Measurements from ENCODE around the gene ATP9A.
"Not testable (repeated sequence)": the region's sequence is repeated elsewhere in the genome, so short reads cannot be mapped to it uniquely, and the experiment has no call there.

The ATP9A gene, protein sequence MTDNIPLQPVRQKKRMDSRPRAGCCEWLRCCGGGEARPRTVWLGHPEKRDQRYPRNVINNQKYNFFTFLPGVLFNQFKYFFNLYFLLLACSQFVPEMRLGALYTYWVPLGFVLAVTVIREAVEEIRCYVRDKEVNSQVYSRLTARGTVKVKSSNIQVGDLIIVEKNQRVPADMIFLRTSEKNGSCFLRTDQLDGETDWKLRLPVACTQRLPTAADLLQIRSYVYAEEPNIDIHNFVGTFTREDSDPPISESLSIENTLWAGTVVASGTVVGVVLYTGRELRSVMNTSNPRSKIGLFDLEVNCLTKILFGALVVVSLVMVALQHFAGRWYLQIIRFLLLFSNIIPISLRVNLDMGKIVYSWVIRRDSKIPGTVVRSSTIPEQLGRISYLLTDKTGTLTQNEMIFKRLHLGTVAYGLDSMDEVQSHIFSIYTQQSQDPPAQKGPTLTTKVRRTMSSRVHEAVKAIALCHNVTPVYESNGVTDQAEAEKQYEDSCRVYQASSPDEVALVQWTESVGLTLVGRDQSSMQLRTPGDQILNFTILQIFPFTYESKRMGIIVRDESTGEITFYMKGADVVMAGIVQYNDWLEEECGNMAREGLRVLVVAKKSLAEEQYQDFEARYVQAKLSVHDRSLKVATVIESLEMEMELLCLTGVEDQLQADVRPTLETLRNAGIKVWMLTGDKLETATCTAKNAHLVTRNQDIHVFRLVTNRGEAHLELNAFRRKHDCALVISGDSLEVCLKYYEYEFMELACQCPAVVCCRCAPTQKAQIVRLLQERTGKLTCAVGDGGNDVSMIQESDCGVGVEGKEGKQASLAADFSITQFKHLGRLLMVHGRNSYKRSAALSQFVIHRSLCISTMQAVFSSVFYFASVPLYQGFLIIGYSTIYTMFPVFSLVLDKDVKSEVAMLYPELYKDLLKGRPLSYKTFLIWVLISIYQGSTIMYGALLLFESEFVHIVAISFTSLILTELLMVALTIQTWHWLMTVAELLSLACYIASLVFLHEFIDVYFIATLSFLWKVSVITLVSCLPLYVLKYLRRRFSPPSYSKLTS

DNA sequence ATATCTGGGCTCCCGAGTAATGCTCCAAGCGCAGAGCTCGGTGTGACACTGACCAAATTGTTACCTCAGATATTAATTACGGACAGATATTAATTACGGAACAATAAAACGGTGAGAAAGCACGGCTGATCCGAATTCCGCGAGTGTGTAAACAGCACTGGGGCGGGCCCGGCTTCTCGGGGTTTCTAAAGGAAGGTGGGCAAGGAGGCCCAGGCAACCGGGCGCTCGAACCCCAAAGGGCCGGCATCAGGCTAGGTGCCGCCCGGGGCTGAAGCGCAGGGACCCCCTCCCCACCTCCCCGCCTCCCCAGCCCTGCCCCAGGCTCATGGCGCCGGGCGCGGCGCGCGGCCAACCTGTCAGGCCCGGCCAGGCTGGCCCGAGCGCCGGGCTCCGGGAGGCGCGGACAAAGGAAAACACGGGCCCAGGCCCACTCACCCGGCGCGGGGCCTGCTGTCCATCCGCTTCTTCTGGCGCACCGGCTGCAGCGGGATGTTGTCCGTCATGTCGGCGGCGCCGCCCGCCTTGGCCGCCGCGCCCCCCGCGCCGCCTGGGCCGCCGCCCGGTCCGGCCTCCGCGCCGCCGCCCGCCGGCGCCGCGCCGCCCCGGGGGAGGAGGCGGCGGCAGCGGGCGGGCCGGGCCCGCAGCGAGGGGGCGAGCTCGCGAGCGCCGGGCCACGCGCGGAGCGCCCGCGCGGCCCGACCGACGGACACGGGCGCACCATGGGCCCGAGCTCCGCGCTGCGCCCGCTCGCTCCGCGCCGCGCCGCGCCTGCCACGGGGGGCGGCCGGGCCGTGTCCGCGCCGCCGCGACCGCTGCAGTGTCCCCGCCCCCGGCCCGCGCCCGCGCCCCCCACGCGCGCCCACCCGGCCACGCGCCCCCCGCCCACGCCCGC lies at the start of gene ATP9A:
TSS of gene ATP9A (minus strand) at position 524 of the 892 bp plus-strand sequence. CDS start at position 503, 21 bp downstream.
- no peak for DNase-seq (ENCODE audit: low spot score)

DNA sequence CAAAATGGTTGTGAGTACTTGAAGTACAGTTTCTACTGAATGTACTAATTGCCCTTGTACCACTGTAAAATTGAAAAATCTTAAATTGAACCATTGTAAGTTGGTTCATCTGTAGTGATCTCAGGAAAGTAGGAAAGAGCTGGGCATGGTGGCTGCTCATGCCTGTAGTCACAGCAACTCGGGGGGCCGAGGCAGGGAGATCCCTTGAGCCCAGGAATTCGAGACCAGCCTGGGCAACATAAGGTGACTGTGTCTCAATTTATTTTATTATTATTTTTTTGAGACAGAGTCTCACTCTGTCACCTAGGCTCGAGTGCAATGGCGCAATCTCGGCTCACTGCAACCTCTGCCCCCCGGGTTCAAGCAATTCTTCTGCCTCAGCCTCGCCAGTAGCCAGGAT lies 48.7 kb upstream of the ATP9A start:
- DNase-seq (ENCODE audit: low spot score), result not testable (repeated sequence)

DNA sequence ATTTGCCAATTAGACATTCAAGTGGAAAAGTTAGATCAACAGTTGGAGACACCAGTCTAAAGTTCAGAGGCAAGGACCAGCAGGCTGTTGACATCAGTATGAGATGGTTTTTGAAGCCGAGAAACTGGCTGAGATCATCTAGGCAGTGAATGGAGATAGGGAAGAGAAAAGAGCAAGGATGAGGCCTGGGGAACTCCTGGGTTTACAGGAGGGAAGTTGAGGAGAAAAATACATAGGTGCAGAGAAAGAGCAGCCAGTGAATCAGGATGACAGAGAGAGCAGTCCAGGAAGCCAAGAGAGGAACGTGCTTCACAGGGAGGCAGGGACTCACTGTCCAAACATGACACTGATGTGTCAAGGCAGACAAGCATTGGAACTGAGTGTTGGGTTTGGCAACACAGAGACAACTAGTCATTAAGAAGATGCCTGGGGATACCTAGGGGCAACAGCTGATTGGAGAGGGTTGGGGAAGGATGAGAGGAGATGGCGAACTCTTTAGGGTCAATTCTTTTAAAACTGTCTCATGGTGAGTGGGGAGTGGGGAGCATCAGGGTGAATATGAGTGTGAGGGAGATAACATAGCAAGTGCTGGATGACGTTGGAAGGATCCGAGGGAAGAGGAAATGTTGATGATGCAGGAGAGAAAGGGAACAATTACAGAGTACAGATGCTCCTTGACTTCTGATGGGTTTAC lies 47.3 kb upstream of the ATP9A start:
- DNase-seq (ENCODE audit: low spot score), result no peak

DNA sequence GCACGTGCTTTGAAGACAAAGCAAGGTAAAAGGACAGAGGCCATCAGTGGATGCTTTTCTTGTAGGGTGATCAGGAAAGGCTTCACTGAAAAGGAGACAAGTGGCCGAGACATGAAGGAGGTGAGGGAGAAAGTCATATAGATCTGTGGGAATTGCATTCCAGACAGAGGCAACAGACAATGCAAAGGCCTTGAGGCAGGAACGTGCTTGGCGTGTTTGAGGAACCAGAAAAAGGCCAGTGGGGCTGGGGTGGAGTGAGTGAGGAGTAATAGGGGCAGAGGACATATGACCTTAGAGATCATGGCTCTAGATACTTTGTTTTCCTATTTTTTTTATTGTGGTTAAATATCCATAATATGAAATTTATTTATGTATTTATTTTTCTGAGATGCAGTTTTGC lies 44.7 kb upstream of the ATP9A start:
- DNase-seq (ENCODE audit: low spot score), result no peak

DNA sequence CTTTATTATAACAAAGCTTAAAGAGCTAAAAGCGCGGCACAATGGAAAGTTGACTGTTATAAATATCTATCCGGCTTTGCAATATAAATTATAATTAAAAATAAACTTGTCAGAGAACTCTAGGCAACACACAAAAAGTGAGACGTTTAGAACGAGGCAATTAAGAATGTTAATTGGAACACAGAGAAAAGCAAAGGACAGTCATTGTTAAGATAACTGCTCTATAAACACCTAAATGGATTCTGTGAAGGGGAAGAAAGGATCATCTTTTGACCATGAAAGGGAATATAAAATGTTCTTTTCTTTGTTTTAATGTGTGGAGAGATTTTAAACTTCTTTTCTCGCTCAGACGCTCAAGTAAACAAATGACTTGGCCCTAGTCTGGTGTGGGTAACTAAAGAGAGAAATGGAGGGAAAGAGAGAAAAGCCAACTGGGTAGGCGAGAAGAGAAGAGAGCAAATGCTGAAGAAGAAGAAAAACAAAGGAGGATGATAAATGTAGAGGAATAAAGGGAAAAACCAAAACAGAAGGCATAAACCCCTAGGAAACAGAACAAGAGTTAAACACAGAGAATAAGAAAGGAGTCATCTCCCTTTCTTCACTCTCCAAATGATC lies 43.4 kb upstream of the ATP9A start:
- DNase-seq (ENCODE audit: low spot score), result no peak

DNA sequence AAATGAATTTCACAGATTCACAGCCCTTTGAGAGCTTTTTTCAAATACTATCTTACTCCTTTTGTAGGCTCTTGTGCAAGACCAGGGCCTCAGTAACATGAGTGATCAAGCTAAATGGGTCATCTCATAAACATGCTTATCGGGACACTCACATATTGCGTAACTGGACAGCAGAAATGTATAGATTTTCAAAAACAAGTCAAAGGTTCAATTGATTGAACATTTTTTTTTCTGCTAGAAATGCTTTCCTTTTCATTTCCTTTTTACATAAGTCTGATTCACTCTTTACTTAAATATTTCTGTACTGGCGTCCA lies 42.8 kb upstream of the ATP9A start:
- no peak for DNase-seq (ENCODE audit: low spot score)

DNA sequence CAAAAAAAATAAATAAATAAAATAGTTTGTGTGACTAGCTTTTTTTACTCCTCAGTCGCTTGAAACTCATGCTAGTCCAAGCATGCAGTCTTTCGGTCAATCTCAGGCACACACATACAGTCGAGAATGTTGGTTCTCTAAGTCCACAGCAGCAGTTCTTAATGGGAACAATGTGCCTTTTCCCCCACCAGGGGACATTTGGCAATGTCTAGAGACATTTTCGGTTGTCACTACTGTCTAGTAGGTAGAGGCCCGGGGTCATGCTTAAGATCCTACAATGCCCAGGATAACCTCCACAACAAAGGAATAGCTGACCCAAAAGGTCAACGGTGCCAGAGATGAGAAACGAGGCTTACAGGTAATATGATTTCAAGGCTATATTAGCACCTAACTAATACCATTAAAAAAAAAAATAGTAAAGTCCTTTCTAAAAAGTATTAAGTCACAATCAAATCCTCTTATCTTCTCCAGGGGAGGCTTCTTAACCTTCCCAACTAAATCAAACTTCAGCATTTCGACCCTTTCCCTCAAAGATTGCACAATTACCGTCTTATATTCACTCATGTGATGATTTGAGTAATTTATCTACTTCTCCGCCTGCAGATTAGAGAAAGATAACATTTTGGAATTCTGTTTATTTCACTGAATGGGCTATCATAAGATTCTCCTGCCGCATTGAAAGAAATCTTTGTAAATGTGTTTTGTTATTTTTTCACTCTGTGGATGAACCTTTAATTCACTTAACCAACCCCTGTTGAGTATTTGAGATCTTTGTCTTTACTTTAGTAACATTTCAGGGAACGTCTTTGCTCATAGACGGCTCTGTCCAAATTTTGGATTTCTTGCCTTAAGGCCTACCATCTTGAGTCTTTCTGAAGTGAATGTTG lies 42.2 kb upstream of the ATP9A start:
- DNase-seq (ENCODE audit: low spot score), result no peak

DNA sequence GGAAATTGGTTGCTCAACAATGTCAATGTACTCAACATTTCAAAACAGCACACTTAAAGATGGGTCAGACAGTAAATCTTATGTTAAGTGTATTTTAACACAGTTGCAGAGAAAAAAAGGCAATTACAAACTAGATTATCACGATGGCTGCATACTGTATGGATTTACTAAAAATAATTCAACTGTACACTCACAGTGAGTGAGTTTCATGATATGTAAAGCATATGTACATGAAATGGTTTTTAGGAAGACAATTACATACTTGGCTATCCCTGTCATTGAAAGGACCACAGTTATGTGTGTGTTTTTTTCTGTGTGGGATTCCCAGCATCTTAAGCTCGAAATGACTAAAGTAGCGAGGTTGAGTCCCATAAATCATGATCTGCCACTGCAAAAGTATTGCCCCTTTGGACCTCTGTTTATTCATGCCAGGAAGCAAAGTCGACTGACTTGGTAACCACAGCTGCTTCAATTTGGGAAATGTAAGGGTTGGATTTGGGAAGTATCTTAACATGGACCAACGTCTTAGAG lies 39.6 kb upstream of the ATP9A start:
- no peak for DNase-seq (ENCODE audit: low spot score)

DNA sequence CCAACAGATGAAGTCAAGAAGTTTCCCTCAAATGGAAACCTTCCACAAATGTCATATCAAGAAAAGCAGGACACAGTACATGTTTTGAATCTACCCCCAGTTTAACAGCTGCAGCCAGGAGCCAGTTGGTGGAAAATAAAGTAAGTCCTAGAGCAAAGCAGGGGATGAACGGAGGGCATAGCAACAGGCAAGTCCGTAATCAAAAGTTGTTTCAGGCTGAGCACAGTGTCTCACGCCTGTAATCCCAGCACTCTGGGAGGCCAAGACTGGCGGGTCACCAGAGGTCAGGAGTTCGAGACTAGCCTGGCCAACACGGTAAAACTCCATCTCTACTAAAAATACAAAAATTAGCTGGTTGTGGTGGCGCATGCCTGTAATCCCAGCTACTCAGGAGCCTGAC lies 36.6 kb upstream of the ATP9A start:
- DNase-seq (ENCODE audit: low spot score), result no peak

DNA sequence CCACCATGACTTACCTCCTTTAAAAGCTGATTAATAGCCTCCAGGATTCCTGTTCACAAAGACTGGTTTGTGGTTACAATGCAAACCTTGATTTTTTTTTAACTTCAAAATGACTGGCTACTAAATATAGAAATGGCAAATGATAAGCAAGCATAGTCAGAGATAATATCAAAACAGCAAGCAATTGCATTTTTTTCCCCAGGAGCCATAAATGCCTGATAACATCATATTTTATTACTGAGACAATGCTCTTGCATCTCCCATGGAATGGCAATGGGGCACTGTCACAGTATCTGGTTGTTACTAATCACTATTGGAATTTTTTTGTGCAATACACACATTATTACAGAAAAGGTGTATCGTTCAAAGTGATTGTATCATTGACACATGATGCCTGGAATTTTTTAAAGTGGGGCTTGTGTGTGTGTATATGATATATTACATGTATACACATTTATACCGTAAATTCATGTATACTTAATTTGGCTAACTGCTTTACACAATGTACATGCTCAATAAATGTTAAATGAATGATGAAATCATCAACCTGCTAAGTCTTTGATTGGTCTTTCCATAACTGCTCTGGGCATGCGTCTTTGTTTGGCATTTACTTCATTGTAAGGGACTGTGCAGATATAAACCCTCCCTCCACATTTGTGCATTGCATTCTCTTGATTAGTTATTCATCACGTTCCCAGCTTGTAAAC lies 35.1 kb upstream of the ATP9A start:
- DNase-seq (ENCODE audit: low spot score), result no peak

DNA sequence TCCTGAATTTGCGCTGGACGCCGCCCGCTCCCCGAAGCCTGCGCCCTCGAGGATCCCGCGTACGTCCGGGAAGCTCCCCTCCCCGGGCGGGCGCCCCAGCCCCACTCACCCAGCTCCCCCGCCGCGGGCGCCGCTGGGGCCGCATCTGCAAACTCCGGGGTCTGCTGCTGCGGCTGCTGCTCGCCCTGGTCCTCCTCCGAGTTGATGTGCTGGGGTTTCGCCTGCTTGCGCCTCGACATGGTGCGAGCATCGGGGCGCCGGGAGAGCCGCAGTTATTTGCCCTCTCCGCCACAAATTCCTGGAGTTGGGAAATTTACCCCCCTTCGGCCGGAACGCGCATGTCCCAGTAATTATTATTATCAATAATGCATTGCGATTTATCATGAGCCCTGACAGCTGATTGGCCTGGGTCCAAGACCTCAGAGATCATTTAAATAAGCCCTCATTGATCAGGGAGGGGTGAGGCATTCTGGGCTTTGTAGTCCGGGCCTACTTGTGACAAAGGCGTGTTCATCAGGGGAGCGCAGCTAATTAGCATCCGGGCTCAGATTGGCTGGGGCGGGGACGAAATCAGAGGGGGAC lies 34.1 kb upstream of the ATP9A start, which contains the start of gene SALL4:
TSS of gene SALL4 (minus strand) at position 352 of the 582 bp plus-strand sequence. CDS start at position 239, 113 bp downstream.
- DNase-seq (ENCODE audit: low spot score), result no peak

DNA sequence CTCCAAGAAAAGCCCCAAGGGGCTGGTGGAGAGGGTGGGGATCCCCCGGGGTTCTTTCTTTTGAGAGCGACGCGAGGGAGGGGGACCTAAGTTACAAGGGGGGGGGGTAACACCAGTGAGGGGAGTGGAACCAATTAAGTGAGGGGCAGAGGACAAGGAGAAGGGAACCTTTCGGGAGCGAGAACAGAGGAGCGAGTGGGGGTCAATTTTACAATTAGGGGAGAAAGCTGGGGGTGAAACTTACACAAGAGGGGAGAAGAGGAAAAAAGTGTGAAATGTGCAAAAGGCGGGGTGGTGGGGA lies 33.6 kb upstream of the ATP9A start:
- no peak for DNase-seq (ENCODE audit: low spot score)

DNA sequence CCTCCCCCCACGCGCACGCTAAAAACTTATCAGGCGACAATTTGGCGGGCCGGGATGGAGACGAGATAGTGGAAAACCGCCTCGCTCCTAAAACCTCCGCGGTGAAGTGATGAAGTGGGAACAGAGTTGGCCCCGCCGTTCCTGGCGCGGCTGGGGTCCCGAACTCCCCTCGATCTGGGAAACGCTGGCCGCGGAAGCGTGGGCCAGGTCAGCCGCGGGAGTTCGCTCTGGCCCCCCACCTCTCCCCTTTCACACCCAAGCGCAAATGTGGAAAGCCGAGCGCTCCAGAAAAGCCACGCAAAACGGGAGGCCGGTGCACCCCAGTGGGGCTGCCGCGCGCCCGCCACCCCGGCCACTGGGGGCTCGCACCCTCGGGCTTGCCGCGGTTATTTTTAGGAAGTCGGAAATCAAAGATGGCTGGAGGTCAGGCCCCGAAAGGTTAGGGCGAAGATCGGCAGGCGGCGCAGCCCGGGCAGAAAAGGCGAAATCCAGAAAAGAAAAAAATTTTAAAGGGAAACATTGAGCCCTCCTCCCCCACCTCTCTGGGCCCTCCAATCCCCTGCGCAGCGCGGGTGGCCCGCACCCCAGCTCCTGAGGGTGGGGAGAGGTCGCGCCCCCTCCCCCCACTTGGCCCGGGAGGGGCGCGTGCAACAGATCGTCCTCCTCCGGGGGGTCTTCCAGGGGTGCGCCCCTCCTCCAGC lies 33.1 kb upstream of the ATP9A start:
- DNase-seq (ENCODE audit: low spot score), result no peak

DNA sequence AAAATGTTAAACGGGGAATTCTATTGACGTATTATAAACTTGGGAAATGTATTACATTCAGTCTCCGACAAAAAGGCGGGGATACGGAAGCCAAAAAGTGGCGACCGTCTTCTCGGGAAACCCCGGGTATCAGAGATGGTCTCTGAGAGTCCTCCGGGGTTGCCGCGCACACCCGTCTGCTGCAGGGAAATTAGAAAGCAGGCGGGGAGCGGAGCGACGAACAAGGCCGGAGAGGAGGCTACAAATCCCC lies 32.6 kb upstream of the ATP9A start:
- DNase-seq (ENCODE audit: low spot score), result no peak

DNA sequence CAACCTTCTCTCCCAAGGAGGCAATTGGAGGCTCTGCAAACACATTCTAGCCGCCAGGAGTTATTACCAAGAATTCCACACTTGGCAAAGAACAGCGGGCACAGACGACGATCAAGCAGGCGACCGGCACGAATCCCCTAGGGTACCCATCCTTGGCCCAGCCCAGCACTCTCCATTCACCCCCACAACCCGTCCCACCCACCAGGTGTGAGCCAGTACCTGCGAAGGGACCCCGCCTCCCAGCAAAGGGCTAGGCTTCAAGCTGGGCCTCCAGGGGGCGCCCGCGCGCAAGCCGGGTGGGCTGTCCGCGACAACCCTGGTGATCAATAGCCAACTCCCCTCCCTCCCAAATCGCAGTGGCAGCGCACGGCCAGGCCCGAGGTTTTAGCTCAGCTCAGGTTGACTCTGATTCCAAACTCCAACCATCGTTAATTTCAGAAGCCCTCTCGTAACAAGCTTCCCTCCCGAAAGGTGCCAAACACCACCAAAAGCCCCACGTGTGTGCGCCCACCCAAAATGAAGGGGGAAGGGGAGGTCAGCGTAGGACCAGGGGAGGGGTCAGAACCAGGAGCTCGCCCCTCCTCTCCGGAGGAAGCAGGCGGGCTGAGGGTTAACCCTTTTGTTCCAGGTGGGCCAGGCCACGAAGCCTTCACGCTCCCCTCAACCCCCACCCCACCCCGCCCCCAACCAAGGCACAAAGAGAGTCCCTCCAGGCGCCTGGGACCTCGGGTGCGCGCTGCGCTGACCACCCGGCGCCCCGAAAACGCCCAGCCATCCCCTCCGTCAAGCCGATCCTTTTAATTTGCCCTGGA lies 32.1 kb upstream of the ATP9A start:
- peak; percentile 57 for DNase-seq (ENCODE audit: low spot score)

DNA sequence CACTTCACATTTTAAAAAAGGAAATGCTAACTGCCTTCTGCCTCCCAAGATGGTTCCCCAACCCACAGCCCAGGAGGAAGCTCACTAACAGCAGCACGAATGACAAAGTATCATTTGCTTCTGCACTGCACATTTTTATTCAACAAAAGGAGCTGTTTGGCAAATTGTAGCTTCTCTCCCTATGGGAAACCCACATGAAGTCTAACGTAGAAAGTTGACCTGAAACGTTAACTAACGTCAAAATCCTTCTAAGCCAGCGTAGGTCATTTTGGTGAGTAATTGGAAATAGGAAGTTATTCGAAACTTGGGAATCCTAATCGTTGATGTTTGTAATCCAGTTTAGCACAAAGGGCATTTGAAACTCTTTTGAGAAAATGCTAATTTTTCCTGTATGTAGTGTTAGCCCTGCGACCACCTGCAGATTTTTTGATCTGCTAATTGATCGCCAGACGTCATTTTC lies 31.2 kb upstream of the ATP9A start:
- no peak for DNase-seq (ENCODE audit: low spot score)

DNA sequence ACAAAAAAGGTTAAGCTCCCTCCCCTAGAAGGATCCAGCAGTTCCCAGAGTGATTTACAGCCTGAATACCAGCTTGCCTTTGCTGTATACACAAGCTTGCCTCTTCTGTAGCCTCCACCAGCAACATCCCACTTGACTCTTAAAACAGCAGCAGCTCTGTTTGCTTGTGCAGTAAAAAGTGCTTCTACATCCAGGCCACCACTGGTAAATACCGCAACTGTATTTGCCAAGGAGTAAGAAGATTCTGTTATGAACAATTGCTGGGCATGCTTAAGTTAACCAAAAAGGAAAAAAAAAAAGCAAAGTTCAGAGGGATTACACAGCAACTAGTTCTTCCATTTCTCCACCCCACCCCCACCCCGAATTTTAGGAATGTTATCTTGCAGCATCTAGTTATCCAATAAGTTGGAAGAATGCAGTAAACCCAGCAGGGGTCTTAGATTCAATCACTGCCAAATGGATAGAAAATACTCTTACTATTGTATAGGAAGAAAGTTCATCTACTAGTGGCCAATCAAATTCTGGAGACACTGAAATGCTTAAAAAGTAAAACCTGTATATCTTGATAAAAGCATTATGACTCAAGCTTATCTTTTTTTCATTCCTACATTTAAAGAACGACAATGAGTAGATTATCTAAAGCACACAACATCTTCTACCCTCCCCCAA lies 29.3 kb upstream of the ATP9A start:
- no peak for DNase-seq (ENCODE audit: low spot score)
